Ovary (tissue), 9 donors: ENCODE data around the gene APEH. TPM values are rescaled to one million over a fixed set of nuclear protein-coding genes. Genes with fewer than 3 reads are reported as not detected.

ENCODE experiments used
- DNase-seq, 5 donors: peaks; one replicate each; pipeline ENCODE4 v3.0.0-alpha.2; 2019 to 2020
- H3K27ac ChIP-seq, 2 donors: fragments of 200-600 bp; one replicate each; pipeline versions ENCODE4 v1.5.1 to v1.8.0; 2019 to 2022
- H3K27me3 ChIP-seq: fragments of 200-600 bp; one replicate; pipeline ENCODE4 v1.8.0; 2022
- H3K36me3 ChIP-seq: fragments of 200-600 bp; sonication (generic); one replicate; pipeline ENCODE4 v1.5.1; 2019
- H3K4me1 ChIP-seq: one replicate; pipeline ENCODE4 v1.8.1; 2013; ENCODE audit warnings: mild to moderate bottlenecking, moderate library complexity; ENCODE audit not compliant: insufficient read depth
- H3K4me3 ChIP-seq: fragments of 200-600 bp; sonication (generic); one replicate; pipeline ENCODE4 v1.5.1; 2017
- H3K9me3 ChIP-seq, 2 donors: fragments of 200-600 bp in 1 of 2; sonication (generic) in 1 of 2; one replicate each; pipeline versions ENCODE4 v1.5.1 to v1.8.1; 2013 to 2019; ENCODE audit warnings: mild to moderate bottlenecking in 1 of 2, moderate library complexity in 1 of 2
- CTCF ChIP-seq, 3 donors: fragments of 450-650 bp in 2 of 3; fragments of 200-600 bp in 1 of 3; IDR thresholded peaks; one replicate each; pipeline versions ENCODE4 v1.5.1 to v1.8.0; 2016 to 2022; ENCODE audit warnings: antibody characterized with exemption in 3 of 3, mild to moderate bottlenecking in 1 of 3
- EP300 ChIP-seq: sonication (generic); formaldehyde crosslinking; IDR thresholded peaks from one replicate; pipeline ENCODE4 v1.6.1; 2017; ENCODE audit warnings: antibody characterized with exemption
- POLR2A ChIP-seq: fragments of 450-650 bp; IDR thresholded peaks from one replicate; pipeline ENCODE4 v1.6.1; 2017; ENCODE audit warnings: antibody characterized with exemption, mild to moderate bottlenecking, moderate library complexity
- WGBS, 3 donors: extraction: QIAGEN DNeasy Blood & Tissue Kit in 1 of 3; methylation state at CpG; one replicate each; pipeline versions ENCODE4 v1.1.5 to v1.1.7; 2013 to 2017; 5-methylcytosine and 5-hydroxymethylcytosine counted together
- intact Hi-C, 4 donors: fragments of 100-400 bp; cut with DNase I; formaldehyde crosslinking; loops; one replicate each; pipeline versions ENCODE4 v1.11.0 to v1.15.1; 2022 to 2023
- polyA plus RNA-seq, 2 donors: library from polyadenylated mRNA; stranded (reverse); fragments of 200-250 nt in 1 of 2; fragments of 350-450 nt in 1 of 2; fragmentation: Illumina TruSeq in 1 of 2; extraction: RNeasy Lipid Tissue Mini Kit (QIAGEN cat#74804) in 1 of 2; gene quantifications; one replicate each; pipeline ENCODE4 v1.2.3, GENCODE V29; 2013 to 2014
- total RNA-seq, 7 donors: library from RNA; depleted of rRNA in 2 of 7; stranded (reverse); fragments of >200 nt in 2 of 7; fragmentation: NEBNext Ultra II Directional in 3 of 7; extraction: Animal tissue kit (Norgen Biotek cat#: 25700) in 3 of 7; gene quantifications; one replicate each; pipeline versions ENCODE4 v1.1.0 to v1.2.4, GENCODE V29; 2016 to 2023
- donor health status: DM: no; HTN: no; CAD: no; lungs with moderate emphysema.
- donor health status: DM: no; HTN: no; CAD: no.
- donor health status: Bipolar disorder and iron deficiency.
- donor health status: DM: yes; HTN: yes; CAD: no.
- donor health status: DM: no; HTN: no; CAD: no.
- donor health status: DM: yes; HTN: yes; CAD: no.

APEH gene
- total and polyA plus RNA-seq, 9 donors = 33.7 to 90.9 (median 60.6) TPM

GRCh38 chr3:49720855-49721595, 46.9 kb downstream of the APEH start:
- Histone ChIP-seq H3K27ac (no peak overlapping the region), H3K4me1 (peaks cover 14% of the 10 kb centered on the region), H3K27me3 (no peaks in the 10 kb centered on the region), H3K36me3 (no peaks in the 10 kb centered on the region), H3K4me3 (no peak overlapping the region), H3K9me3 (no peaks in the 10 kb centered on the region)
- TF ChIP-seq CTCF (IDR thresholded peaks at IDR 0.05) = no peak
- no peak for TF ChIP-seq POLR2A
- TF ChIP-seq EP300 = no peak
- peak in 2 of 5 donors; percentile 17 to 40 for DNase-seq
- intact Hi-C loops = loop anchor here in 1 of 4 donors (5.0 kb wide), 1 partner anchor 66 kb away; the partner anchor contains the start of gene IP6K1
- 46 to 56% (median 53%) methylated on average over 4 of the region's 4 CpGs for WGBS, 3 donors

GRCh38 chr3:49721596-49721895, 47.4 kb downstream of the APEH start:
- intact Hi-C loops = loop anchor here in 1 of 4 donors (5.0 kb wide), 1 partner anchor 66 kb away; the partner anchor contains the start of gene IP6K1
- no peaks in the 10 kb centered on the region for H3K27me3 ChIP-seq
- no peak overlapping the region for H3K27ac ChIP-seq
- H3K36me3 ChIP-seq = no peaks in the 10 kb centered on the region
- DNase-seq = peak in 1 of 5 donors; percentile 18
- TF ChIP-seq POLR2A (no peak), CTCF (IDR thresholded peaks at IDR 0.05) (no peak), EP300 (no peak)
- H3K4me1 ChIP-seq = peaks cover 14% of the 10 kb centered on the region
- H3K9me3 ChIP-seq = no peaks in the 10 kb centered on the region
- H3K4me3 ChIP-seq = no peak overlapping the region
- WGBS, 3 donors = 63 to 70% (median 65%) methylated on average over 8 to 9 of the region's 9 CpGs

GRCh38 chr3:49721896-49722781, 48.0 kb downstream of the APEH start:
- DNase-seq = peak in 3 of 5 donors; percentile 27 to 48 (median 40)
- Histone ChIP-seq H3K27me3 (no peaks in the 10 kb centered on the region), H3K27ac (no peak overlapping the region), H3K36me3 (no peaks in the 10 kb centered on the region), H3K9me3 (no peaks in the 10 kb centered on the region), H3K4me1 (peaks cover 14% of the 10 kb centered on the region), H3K4me3 (no peak overlapping the region)
- WGBS, 3 donors = 72 to 78% (median 77%) methylated on average over 26 of the region's 26 CpGs
- TF ChIP-seq POLR2A (no peak), CTCF (IDR thresholded peaks at IDR 0.05) (no peak), EP300 (no peak)
- intact Hi-C loops = loop anchor here in 2 of 4 donors (2.0 to 5.0 kb wide), 2 partner anchors 65 kb away; partner anchors contain the start of gene IP6K1 (in 2 of the 2)

GRCh38 chr3:49722896-49723295, 48.7 kb downstream of the APEH start:
- DNase-seq = peak in 2 of 5 donors; percentile 39 to 47
- H3K27ac ChIP-seq = peak overlapping the region in 1 of 2 donors; percentile 87
- no peaks in the 10 kb centered on the region for H3K27me3 ChIP-seq
- no peaks in the 10 kb centered on the region for H3K36me3 ChIP-seq
- TF ChIP-seq CTCF (IDR thresholded peaks at IDR 0.05) (no peak), EP300 (no peak), POLR2A (no peak)
- no peaks in the 10 kb centered on the region for H3K9me3 ChIP-seq
- intact Hi-C loops = loop anchor here in 2 of 4 donors (2.0 to 5.0 kb wide), 2 partner anchors 64 kb away; partner anchors contain the start of gene IP6K1 (in 2 of the 2)
- H3K4me1 ChIP-seq = peaks cover 14% of the 10 kb centered on the region
- H3K4me3 ChIP-seq = peak overlapping the region; percentile 96
- 53 to 62% (median 56%) methylated on average over 8 of the region's 8 CpGs for WGBS, 3 donors
